ENCODE data around the gene ELP4.
"Not testable (repeated sequence)": the region's sequence is repeated elsewhere in the genome, so short reads cannot be mapped to it uniquely, and the experiment has no call there.

ELP4 gene

GRCh38 chr11:31509429-31510345, at the start of gene ELP4, which contains the start of gene IMMP1L:
ELP4 (plus strand) TSS chr11:31509767; CDS start chr11:31509785, 18 bp downstream.
IMMP1L (minus strand) TSS chr11:31509622; CDS start chr11:31463276, 46,346 bp downstream.
- peak; percentile 88 to 94 for DNase-seq (ENCODE audit: low read depth in 2 of 2)

DNA sequence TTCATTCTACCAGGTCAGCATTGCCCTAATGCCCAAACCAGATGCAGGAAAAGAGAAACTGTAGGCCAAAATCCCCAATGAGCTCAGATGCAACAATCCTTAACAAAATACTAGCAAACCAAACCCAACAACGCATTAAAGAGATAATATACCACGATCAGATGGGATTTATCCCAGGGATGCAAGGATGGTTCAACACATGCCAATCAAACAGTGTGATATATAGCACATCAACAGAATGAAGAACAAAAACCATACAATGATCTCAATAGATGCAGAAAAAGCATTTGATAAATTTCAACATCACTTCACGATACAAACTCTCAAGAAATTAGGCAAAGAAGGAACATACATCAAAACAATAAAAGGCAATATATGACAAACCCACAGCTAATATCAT, 45.1 kb upstream of the ELP4 start:
- no peak for DNase-seq (ENCODE audit: low read depth in 2 of 2)

- DNase-seq (ENCODE audit: low read depth in 2 of 2), result no peak
Observed at GRCh38 chr11:31474083-31474482, 35.5 kb upstream of the ELP4 start.

GRCh38 chr11:31477528-31478222, 31.9 kb upstream of the ELP4 start:
- no peak for DNase-seq (ENCODE audit: low read depth in 2 of 2)

DNA sequence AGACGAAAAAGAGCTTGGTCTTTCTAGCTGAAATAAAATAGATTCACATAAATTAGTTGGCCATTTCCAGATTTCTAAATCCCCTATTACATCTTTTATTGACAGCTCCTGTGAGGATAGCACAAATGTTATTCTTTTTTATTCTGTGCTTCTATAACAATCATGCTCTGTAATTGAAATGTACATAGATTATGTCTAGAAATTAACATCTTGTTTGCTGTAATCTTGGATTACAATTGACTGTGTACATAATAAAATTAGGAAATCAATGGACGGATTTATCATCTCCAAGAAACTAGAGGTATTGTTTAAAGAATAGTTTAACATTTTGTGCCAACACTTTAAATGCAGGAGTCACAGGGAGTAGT, 31.4 kb upstream of the ELP4 start:
- DNase-seq (ENCODE audit: low read depth in 2 of 2), result no peak

- no peak for DNase-seq (ENCODE audit: low read depth in 2 of 2)
Observed at GRCh38 chr11:31479066-31479465, 30.5 kb upstream of the ELP4 start.

DNA sequence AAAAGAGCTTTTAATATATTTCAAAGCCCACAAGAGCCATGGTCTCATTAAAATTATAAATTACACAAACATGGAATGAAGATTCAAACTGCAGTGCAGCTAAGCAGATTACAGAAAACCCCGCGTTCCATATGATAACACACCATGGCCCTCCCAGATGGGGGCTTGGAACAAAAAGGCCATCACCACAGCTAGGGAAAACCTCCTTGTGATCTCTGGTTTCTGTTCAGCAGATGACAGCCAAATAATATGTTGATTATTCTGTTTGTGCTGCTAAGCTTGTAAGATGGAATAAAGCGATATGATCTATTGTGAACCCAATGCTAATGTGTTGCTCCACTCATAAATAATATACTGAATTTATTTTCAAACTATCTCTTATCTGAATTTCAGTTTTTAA, 28.6 kb upstream of the ELP4 start:
- DNase-seq (ENCODE audit: low read depth in 2 of 2), result no peak

DNA sequence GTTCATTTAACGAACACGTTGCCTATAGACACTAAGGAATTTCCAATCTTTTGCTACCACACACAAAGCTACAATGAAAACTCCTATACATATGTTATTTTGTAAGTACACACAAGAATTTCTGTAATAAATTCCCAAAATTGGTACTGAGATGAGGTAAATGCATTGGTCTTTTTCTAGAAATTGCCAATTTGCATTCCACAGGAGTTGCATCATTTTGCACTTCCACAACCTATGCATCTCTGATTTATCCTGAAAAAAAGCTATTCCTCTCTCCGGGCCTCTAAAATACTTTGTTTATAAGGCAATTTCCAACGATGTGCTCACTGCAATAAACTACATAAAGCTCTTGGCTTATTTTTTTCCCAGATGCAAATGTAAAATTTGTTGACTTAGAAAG, 25.1 kb upstream of the ELP4 start:
- DNase-seq (ENCODE audit: low read depth in 2 of 2), result no peak

DNA sequence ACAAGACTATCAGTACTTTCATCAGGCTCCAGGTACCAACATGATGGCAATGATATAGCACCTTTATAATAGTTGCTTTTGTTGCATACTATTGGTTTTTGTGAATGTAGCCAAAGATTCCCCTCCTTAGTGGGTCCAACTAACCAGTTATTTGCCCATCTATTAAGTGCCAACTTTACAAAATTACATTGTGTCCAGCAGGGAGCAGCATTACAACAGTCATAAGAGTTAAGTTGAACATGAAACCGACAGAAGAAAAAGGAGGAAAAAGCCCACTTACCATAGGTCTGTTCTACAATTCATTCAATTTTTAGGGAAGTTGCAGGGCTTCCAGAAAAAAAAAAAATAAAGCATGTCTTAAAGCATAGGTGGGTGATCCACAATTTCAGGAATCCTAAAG, 21.7 kb upstream of the ELP4 start:
- DNase-seq (ENCODE audit: low read depth in 2 of 2), result no peak

DNA sequence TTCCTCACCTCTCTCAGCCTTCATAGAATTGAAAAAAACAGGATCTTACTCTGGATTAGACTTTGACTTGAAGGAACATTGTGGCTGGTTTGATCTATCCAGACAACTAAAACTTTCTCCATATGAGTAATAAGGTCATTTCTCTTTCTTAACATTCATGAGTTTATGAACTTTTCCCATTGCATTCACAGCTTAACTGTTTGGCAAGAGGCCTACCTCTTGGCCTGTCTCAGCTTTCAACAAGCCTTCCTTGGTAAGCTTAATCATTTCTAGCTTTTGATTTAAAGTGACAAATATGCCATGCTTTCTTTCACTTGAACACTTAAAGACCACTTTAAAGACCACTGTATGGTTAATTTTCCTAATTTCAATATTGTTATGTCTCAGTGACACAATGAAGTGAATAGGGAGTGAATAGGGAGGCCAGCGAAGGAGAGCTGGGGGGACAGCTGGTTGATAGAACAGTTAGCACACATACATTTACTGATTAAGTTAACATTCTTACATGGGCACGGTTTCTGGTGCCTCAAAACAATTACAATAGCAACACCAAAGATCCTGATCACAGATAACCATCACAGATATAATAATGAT, 17.1 kb upstream of the ELP4 start:
- no peak for DNase-seq (ENCODE audit: low read depth in 2 of 2)

DNA sequence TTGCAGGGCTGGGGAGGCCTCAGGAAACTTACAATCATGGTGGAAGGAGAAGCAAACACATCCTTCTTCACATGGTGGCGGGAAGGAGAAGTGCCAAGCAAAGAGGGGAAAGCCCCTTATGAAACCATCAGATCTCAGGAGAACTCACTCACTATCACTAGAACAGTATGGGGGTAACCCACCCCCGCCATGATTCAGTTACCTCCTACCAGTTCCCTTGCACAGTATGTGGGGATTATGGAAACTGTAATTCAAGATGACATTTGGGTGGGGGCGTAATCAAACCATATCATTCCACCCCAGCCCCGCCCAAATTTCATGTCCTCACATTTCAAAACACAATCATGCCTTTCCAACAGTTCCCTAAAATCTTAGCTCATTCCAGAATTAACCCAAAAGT, 16.3 kb upstream of the ELP4 start:
- DNase-seq (ENCODE audit: low read depth in 2 of 2), result no peak

DNA sequence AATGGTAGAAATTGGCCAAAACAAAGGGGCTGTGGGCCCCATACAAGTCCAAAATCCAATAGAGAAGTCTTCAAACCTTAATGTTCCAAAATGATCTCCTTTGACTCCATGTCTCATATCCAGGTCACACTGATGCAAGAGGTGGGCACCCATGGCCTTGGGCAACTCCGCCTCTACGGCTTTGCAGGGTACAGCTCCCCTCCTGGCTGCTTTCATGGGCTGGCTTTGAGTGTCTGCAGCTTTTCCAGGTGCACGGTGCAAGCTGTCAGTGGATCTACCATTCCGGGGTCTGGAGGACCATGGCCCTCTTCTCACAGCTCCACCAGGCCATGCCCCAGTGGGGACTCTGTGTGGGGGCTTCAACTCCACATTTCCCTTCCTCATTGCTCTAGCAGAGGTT, 15.8 kb upstream of the ELP4 start:
- not testable (repeated sequence) for DNase-seq (ENCODE audit: low read depth in 2 of 2)

DNA sequence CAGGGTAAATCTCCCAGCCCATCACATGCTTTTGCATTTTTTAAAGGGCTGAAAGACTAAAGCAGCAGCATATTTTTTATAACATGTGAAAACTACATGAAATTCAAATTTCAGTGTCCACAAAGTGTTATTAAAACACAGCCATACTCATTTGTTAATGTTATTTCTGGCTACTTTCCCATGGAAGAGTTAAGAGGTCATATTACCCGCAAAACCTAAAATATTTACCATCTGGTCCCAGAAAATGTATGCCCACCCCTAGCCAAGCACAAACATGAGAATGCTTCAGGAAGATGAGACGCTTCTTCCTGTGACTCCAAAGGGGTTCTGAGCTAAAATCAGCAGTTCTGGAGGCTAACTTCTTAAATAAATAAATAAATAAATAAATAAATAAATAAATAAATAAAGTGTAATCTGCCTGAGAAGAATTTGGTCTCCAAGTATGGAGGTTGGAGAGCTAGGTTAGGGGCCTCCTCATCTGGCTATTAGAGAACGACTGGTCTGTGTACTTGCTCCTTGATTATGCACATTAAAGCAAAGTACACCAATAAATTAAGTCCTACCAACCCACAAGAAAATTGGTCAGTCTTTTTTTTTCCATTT, 9.9 kb upstream of the ELP4 start:
- no peak for DNase-seq (ENCODE audit: low read depth in 2 of 2)

DNA sequence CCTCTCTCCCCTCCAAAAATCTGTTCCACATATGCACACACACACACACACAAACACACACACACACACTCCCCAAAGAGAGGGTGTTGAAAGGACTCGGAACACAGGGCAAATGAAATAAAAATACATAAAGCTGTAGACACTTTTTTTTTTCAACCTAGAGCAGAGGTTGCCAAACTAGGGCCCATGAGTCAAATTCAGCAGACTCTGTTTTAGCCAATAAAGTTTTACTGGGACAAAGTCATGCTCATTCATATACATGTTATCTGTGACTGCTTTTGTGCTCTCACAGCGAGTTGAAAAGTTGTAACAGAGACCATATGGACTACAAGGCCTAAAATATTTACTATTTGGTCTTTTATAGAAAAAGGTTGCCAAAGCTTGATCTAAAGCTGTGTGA, 9.0 kb upstream of the ELP4 start:
- no peak for DNase-seq (ENCODE audit: low read depth in 2 of 2)

GRCh38 chr11:31509051-31509428, 527 bp upstream of the ELP4 start:
- no peak for DNase-seq (ENCODE audit: low read depth in 2 of 2)

DNA sequence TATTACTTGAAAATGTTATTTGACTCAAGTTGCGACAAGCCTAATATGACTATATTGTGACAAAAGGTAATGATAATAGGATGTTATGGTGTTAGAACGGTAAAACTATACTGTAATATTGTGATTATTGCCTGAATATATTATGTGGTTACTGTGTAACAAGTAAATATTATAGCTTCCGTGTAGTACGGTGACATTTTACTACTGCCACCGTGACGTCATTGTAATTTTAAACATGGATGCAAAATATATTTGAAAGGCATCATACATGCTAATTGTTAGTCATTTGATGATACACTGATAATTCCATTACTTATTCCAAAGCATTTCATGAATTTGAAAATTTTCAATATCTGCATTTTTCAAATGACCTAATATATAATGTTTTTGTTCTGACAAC, 2.5 kb downstream of the ELP4 start:
- DNase-seq (ENCODE audit: low read depth in 2 of 2), result no peak

GRCh38 chr11:31521497-31522150, 12.1 kb downstream of the ELP4 start:
- no peak for DNase-seq (ENCODE audit: low read depth in 2 of 2)

DNA sequence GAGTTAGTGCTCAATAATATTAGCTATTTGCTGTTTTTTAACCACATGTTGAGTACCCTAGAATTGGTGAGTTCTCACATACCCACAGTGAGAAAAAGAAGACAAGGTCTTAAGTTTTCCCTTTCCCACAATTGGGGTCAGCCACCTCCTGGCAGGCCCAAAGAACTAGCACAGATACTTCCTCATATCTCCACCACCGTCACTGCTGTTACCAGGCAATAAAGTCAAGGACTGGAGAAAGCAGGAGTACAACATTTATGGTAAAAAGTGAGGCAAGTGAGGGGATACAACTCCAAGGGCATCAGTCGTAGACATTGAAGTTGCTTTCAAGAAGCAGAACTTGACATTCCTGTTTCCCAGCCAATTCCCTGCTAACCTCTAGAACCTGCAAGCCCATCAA, 19.6 kb downstream of the ELP4 start:
- DNase-seq (ENCODE audit: low read depth in 2 of 2), result no peak

DNA sequence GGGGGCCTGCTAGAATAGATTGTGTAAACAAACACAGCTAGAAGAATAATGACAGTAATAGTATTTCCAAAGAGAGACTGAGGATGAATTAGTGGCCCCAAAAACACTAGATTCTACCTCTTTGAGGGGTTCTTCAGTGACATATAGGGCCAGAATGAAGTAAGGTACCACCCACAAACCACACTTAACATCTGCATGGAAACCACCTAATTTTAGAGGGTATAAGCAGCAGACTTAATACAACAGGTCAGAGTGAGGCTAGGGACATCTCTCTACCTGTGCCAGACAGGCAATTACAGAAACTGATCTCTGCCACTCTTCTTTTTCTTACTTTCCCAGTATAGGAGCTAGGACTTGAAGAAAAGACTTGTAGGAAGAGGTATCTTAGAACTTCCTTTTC, 20.1 kb downstream of the ELP4 start:
- DNase-seq (ENCODE audit: low read depth in 2 of 2), result no peak

DNA sequence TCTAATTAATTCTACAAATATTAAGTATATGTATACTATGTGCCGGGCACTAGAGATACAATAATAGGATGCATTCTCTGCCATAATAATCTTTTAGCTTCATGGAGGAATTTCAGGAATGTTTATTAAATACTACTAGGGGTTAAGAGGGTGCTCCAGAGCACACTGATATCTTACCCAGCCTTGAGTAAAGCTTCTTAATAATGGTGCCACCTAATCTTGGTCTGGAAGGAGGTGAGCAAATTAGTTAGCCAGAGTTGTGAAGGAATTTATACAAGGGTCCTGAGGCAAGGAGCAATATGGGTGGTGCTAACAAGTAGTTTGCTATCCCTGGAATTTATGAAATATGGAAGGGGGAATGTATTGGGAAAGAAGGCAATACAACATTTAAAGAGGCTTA, 21.7 kb downstream of the ELP4 start:
- DNase-seq (ENCODE audit: low read depth in 2 of 2), result no peak

DNA sequence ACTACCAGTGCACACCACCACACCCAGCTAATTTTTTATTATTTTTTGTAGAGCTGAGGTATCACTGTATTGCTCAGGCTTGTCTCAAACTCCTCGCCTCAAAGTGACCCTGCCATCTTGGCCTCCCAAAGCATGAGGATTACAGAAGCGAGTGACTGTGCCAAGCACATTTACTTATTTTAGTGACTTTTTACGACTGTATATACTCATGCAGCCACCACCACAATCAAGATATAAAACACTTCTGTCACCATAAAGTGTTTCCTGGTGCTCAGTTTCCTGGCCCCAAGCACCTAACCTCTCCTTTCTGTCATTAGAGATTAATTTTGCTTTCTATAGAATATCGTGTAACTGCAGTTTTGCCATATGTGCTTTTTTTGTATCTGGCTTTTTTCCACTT, 25.9 kb downstream of the ELP4 start:
- DNase-seq (ENCODE audit: low read depth in 2 of 2), result no peak

- no peak for DNase-seq (ENCODE audit: low read depth in 2 of 2)
Observed at GRCh38 chr11:31542862-31543261, 33.3 kb downstream of the ELP4 start.
